NCI-H748 (cell line): ENCODE data around the gene OR5C1.
A peak's percentile ranks its signal among the peaks of the same experiment; 100 is the strongest.
"Not testable (repeated sequence)": the region's sequence is repeated elsewhere in the genome, so short reads cannot be mapped to it uniquely, and the experiment has no call there.

Source experiments
- DNase-seq: peaks from one replicate; lab custom pipeline; 2025; ENCODE audit not compliant: unreplicated experiment; lab: John Stamatoyannopoulos, UW

OR5C1 gene

GRCh38 chr9:122810306-122810946 lies 21.7 kb downstream of the OR5C1 start:
- peak; percentile 87 for DNase-seq

- no peak for DNase-seq
Observed at GRCh38 chr9:122812736-122813135, 24.0 kb downstream of the OR5C1 start.

GRCh38 chr9:122814545-122814944 lies 25.8 kb downstream of the OR5C1 start:
- DNase-seq, result no peak

GRCh38 chr9:122815544-122815943 lies 26.8 kb downstream of the OR5C1 start:
- DNase-seq, result no peak

GRCh38 chr9:122816163-122816867 lies 27.6 kb downstream of the OR5C1 start:
- DNase-seq, result no peak

GRCh38 chr9:122819326-122819725 lies 30.6 kb downstream of the OR5C1 start:
- no peak for DNase-seq

- no peak for DNase-seq
Observed at GRCh38 chr9:122819791-122820489, 31.2 kb downstream of the OR5C1 start.

GRCh38 chr9:122820490-122820845 lies 31.7 kb downstream of the OR5C1 start:
- DNase-seq, result no peak

- DNase-seq, result no peak
Observed at GRCh38 chr9:122821278-122821943, 32.7 kb downstream of the OR5C1 start.

- no peak for DNase-seq
Observed at GRCh38 chr9:122822056-122822455, 33.3 kb downstream of the OR5C1 start.

GRCh38 chr9:122822938-122823337 lies 34.2 kb downstream of the OR5C1 start:
- no peak for DNase-seq

GRCh38 chr9:122827761-122828093 lies 39.0 kb downstream of the OR5C1 start:
- DNase-seq, result no peak

- not testable (repeated sequence) for DNase-seq
Observed at GRCh38 chr9:122828965-122829284, 40.2 kb downstream of the OR5C1 start.

GRCh38 chr9:122832194-122832593 lies 43.5 kb downstream of the OR5C1 start:
- DNase-seq, result no peak

- DNase-seq, result no peak
Observed at GRCh38 chr9:122835313-122835731, 46.6 kb downstream of the OR5C1 start.

GRCh38 chr9:122837266-122837850 lies 48.6 kb downstream of the OR5C1 start:
- no peak for DNase-seq

- not testable (repeated sequence) for DNase-seq
Observed at GRCh38 chr9:122838441-122838840, 49.7 kb downstream of the OR5C1 start.
